ENCODE measurements around the gene TMEM97.

TMEM97 gene

DNA sequence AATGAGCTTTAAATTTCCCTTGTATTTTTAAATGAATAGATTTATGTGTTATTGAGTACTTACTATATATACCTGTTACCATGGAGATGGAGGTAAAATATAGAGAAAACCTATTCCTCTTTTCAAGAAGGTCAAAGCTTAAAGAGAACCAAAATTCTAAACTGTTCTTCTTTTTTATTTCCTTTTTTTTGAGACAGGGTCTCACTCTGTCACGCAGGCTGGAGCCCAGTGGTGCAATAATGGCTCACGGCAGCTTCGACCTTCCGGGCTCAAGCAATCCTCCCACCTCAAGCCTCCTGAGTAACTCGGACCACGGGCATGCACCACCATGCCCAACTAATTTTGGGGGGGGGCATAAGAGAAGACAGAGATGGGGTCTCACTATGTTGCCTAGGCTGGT lies 25.0 kb upstream of the TMEM97 start:
- TF ChIP-seq ZFX (IDR thresholded peaks at IDR 0.05): no peak
- TF ChIP-seq, protein P1, sequence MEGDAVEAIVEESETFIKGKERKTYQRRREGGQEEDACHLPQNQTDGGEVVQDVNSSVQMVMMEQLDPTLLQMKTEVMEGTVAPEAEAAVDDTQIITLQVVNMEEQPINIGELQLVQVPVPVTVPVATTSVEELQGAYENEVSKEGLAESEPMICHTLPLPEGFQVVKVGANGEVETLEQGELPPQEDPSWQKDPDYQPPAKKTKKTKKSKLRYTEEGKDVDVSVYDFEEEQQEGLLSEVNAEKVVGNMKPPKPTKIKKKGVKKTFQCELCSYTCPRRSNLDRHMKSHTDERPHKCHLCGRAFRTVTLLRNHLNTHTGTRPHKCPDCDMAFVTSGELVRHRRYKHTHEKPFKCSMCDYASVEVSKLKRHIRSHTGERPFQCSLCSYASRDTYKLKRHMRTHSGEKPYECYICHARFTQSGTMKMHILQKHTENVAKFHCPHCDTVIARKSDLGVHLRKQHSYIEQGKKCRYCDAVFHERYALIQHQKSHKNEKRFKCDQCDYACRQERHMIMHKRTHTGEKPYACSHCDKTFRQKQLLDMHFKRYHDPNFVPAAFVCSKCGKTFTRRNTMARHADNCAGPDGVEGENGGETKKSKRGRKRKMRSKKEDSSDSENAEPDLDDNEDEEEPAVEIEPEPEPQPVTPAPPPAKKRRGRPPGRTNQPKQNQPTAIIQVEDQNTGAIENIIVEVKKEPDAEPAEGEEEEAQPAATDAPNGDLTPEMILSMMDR (conservative IDR thresholded peaks at IDR 0.05): no peak
- H3K27ac ChIP-seq: no peak overlapping the region

DNA sequence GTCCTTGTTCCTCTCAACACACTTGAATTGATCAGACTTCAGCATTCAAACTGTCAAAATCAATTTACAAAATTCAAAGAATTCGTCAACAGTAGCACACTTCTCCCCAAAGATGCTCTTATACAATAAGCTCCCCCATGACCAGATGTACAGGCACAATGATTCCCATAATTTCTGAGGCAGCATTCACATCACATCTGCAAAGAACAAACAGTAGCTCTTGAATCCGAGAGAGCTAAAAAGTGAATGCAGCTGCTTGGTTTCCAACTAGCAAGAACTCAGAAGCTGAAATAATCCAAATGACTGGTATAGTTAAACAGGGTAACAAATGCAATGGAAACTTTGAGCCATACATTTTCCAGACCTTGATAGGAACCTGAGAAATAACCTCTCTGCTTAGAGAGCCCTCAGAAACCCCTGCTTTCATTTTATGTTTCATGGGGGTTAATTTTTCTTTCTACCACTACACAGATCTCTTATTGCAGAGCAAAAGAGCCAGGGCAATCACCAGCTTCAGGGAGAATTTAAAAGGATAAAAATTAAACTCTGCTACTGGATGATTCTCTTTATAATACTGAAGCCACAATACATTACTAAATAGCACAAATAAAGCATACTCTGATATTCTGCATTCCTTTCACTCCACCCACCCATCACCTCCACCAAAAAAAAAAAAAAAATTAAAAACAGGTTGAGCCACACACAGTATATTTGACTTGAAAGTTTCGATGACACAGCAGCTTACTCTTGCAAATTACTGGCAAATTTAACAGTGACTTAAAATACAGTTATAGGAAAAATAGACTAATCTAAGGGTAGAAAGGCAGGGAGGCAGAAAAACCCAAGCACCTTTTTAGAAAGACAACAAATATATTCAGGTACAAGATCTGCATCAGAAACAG lies 23.1 kb upstream of the TMEM97 start:
- H3K27ac ChIP-seq: no peak overlapping the region
- TF ChIP-seq, protein P1 (conservative IDR thresholded peaks at IDR 0.05): no peak
- no peak for TF ChIP-seq ZFX (IDR thresholded peaks at IDR 0.05)

- TF ChIP-seq, protein P1 (conservative IDR thresholded peaks at IDR 0.05): no peak
- TF ChIP-seq ZFX (IDR thresholded peaks at IDR 0.05): no peak
- H3K27ac ChIP-seq: no peak overlapping the region
These were observed 20.6 kb upstream of the TMEM97 start for GRCh38 chr17:28298449-28298848.

DNA sequence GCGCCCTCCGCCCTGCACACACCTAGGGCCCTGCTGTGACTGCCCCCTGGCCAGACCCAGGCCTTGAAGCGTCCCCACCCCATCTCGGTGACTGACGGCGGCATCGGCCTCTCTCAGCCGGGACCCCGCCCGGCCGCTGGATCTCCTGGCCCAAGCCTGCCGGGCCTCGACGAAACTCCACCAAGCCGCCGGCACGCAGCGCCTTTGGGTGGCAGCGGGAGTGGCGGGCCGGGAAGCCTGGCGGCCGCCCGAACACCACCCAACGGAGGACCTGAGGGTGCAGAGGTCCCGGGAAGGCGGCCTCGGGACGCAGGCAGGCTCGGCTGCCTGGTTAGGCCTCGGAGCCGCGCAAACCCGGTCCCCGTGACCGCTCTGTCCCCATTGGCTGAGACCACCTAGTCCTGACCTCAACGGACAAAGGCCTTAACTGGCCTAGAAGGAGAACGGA lies 12.0 kb upstream of the TMEM97 start:
- no peak overlapping the region for H3K27ac ChIP-seq
- TF ChIP-seq, protein P1 (conservative IDR thresholded peaks at IDR 0.05): no peak
- no peak for TF ChIP-seq ZFX (IDR thresholded peaks at IDR 0.05)

DNA sequence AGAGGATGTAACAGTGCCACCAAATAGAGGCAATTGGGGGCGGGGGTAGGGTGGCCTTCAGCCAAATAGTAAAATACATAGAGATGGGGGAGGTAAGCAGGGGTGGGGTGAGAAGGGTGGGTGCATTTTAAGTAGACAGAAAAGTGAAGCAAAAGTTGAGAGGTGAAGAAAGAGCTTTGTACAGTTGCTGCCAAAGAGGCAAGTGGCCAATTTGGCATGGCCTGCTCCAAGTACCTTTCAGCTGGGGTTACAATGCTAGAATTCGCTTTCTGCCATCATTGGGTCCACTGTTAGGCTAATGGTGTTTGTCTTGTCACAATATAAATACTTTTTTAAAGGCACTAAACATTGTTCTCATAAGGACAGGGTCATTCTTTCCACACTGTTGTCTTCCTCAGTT lies 5.2 kb upstream of the TMEM97 start:
- H3K27ac ChIP-seq: no peak overlapping the region
- TF ChIP-seq, protein P1 (conservative IDR thresholded peaks at IDR 0.05): no peak
- TF ChIP-seq ZFX (IDR thresholded peaks at IDR 0.05): no peak

GRCh38 chr17:28315846-28316705 lies 2.9 kb upstream of the TMEM97 start:
- H3K27ac ChIP-seq: no peak overlapping the region
- no peak for TF ChIP-seq ZFX (IDR thresholded peaks at IDR 0.05)
- TF ChIP-seq, protein P1 (conservative IDR thresholded peaks at IDR 0.05): no peak
